ENCODE data around the gene PKD1.

DNA sequence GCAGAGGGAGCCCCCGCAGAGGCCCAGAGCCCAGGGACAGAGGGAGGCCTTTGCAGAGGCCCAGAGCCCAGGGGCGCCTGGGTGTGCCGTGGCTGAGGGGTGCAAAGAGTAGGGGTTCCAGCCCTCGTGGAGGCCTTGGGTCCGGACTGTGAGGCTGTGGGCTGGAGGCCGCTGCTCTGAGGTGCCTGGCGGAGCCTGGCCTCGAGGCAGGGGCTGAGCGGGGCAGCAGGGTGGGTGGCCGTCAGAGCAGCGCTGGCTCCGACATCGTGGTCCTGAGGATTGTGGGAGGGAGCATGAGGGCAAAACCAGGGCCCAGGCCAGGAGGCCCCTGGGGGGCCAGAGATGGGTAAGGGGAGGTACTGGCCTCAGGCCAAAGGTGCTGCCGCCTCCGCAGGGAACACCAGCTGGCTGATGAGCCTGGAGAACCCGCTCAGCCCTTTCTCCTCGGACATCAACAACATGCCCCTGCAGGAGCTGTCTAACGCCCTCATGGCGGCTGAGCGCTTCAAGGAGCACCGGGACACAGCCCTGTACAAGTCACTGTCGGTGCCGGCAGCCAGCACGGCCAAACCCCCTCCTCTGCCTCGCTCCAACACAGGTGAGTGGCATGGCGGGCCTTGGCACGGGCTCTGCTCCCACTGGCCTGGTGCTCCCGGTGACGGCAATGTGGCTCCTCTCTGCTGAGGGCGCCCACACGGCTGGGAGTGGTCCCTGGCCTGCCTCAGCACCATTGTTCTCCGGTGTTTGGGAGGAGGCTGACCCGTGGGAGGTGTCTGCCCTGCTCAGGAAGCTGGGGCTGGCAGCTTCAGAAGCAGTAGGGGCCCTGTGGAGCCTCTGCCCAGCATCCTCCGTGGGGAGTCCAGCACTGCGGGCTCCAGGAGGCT, 54.3 kb downstream of the PKD1 start:
- no peak for TF ChIP-seq EP300 (IDR thresholded peaks at IDR 0.05)
- TF ChIP-seq, protein P1, sequence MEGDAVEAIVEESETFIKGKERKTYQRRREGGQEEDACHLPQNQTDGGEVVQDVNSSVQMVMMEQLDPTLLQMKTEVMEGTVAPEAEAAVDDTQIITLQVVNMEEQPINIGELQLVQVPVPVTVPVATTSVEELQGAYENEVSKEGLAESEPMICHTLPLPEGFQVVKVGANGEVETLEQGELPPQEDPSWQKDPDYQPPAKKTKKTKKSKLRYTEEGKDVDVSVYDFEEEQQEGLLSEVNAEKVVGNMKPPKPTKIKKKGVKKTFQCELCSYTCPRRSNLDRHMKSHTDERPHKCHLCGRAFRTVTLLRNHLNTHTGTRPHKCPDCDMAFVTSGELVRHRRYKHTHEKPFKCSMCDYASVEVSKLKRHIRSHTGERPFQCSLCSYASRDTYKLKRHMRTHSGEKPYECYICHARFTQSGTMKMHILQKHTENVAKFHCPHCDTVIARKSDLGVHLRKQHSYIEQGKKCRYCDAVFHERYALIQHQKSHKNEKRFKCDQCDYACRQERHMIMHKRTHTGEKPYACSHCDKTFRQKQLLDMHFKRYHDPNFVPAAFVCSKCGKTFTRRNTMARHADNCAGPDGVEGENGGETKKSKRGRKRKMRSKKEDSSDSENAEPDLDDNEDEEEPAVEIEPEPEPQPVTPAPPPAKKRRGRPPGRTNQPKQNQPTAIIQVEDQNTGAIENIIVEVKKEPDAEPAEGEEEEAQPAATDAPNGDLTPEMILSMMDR (IDR thresholded peaks at IDR 0.05), result no peak
- TF ChIP-seq POLR2AphosphoS5 (IDR thresholded peaks at IDR 0.05), result no peak

All from sigmoid colon (tissue), 4 donors.